Non-pigmented ciliary epithelial cell (primary cell): ENCODE data around the gene PGK1.
"Not testable (repeated sequence)": the region's sequence is repeated elsewhere in the genome, so short reads cannot be mapped to it uniquely, and the experiment has no call there.

Source experiments
- DNase-seq: peaks from one replicate; pipeline ENCODE4 v3.0.0-alpha.2; 2010; ENCODE audit warnings: low read depth

The PGK1 gene

DNA sequence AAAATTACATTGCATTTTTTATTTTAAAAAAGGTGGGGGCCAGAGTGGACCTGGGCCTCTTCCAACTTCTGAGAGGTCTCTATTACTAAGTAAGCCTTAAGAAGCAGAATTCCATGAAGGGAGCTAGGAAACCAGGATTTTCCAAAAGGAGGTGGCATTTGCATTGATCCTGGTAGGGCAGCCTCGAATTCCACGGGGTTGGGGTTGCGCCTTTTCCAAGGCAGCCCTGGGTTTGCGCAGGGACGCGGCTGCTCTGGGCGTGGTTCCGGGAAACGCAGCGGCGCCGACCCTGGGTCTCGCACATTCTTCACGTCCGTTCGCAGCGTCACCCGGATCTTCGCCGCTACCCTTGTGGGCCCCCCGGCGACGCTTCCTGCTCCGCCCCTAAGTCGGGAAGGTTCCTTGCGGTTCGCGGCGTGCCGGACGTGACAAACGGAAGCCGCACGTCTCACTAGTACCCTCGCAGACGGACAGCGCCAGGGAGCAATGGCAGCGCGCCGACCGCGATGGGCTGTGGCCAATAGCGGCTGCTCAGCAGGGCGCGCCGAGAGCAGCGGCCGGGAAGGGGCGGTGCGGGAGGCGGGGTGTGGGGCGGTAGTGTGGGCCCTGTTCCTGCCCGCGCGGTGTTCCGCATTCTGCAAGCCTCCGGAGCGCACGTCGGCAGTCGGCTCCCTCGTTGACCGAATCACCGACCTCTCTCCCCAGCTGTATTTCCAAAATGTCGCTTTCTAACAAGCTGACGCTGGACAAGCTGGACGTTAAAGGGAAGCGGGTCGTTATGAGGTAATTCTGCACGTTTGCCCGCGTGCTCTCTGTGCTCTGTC, at the start of gene PGK1:
Gene PGK1 (plus strand): TSS at position 626 of the 824 bp plus-strand sequence. CDS start 93 bp downstream, at position 719.
- DNase-seq = peak; percentile 82

DNA sequence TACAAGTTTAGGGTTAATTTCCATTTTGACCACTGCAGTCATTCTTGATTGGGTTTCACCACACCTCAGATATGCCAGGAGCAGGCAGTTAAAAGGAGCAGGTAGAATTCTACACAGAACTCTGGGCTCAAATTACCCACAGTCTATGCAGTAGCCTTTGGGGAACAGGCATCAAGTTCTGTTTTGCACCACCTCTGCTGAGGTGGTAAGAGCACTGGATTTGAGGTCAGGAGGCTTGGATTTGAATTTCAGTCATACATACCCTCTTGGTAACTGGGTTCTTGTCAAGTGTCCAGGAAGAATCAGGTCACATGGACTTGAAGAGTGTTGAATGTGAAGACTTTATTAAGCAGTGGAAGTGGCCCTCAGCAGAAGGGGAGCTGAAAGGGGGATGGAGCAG, 40.4 kb upstream of the PGK1 start:
- no peak for DNase-seq

DNA sequence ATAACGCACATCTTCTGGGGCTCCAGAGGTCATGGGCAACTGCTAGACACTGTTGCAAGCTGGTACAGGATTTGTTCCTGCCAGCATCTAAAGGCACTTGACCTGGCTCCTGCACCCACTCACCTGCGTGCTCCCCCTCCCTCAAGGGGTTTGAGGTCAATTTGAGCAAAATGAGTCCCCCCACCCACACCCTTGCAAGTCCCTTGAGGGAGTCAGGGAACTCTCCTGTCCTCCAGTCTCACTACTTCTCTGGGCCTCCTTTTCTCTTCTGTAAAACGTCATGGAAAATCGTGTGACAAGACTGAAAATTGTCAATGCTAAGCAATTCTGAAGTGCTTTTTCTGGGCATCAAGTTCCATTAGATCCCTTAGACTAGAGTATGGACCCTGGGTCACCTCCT, 39.9 kb upstream of the PGK1 start:
- DNase-seq = no peak

DNA sequence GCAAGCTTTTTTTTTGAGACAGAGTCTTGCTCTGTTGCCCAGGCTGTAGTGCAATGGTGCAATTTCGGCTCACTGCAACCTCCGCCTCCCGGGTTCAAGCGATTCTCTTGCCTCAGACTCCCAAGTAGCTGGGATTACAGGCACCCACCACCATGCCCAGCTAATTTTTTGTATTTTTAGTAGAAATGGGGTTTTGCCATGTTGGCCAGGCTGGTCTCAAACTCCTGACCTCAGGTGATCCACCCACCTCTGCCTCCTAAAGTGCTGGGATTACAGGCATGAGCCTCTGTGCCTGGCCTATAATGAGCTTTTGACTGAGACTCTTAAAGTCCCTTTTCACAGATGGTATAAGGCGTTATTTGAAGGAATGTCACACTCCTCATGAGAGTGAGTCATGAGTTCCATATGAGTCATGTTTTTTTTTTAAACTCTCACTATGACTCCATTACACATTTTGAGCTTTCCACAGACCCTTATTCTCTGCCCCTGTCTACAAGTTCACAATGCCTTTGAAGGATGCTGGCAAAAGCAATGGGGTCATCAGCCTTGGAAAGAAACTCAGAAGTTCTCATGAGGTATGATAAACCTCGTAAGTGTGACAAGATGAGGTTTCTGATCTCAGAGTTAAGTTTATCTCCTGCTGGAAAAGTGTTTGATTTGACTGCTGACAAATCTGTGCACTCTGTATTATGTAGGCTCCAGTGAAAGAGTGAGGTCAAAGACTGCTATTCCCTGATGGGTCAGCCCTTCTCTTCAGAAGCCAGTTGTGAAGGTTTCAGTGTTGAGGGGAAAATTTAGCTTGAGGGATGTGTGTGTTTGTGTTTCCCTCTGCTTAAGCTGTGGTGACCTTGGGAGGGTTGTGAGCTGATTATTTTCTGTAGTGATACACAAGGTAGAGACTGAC, 39.1 kb upstream of the PGK1 start:
- DNase-seq = not testable (repeated sequence)

DNA sequence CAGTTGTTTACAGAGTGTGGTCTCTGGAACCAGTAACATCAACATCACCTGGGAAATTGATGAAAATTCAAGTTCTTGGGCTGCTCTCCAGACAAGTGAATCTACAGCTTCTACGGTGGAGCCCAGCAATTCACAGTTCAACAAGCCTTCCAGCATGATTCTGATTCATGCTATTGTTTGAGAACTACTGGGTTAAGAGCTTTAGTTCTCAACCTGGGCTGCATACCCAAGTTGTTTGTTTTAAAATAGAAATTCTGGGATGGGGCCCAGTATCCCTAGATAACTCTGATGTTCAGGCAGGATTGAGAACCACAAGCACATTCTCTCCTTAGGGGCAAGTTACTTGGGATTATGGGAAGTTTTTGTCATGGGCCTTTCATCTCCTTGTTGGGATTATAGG, 37.9 kb upstream of the PGK1 start:
- DNase-seq = no peak

DNA sequence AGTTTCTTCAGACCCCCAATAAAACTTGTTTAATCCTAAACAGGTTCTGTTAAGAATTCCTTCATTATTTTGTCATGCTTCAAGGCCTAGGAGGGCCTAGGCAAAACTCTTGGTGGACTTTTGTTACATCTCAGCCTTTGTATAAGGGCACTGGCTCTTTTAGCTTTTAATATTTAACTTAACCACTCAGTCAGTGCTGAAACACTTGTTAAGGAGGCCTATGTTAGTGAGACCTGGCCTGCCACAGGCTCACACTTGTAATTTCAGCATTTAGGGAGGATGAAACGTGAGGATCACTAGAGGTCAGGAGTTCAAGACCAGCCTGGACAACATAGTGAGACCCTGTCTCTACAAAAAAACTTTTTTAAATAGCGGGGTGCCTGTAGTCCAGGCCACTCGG, 32.7 kb upstream of the PGK1 start:
- DNase-seq = no peak

DNA sequence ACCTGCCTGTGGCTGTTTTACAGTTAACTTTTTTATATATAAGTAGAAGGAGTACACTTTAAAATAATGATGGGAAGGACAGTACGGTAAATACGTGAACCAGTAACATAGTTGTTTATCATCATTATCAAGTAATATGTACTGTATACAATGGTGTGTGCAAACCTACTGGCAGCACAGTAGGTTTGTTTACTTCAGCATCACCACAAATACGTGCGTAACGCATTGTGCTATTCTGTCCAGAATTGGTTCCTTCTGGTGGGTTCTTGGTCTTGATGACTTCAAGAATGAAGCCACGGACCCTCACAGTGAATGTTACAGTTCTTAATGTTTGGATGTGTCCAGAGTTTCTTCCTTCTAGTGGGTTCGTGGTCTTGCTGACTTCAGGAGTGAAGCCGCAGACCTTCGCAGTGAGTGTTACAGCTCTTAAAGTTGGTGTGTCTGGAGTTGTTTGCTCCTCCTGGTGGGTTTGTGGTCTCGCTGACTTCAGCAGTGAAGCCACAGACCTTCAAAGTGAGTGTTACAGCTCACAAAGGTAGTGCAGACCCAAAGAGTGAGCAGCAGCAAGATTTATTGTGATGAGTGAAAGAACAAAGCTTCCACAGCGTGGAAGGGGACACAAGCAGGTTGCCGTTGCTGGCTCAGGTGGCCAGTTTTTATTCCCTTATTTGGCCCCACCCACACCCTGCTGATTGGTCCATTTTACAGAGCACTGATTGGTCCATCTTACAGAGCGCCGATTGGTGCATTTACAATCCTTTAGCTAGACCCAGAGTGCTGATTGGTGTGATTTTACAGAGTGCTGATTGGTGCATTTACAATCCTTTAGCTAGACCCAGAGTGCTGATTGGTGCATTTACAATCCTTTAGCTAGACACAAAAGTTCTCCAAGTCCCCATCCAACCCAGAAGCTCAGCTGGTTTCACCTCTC, 30.6 kb upstream of the PGK1 start:
- not testable (repeated sequence) for DNase-seq

DNA sequence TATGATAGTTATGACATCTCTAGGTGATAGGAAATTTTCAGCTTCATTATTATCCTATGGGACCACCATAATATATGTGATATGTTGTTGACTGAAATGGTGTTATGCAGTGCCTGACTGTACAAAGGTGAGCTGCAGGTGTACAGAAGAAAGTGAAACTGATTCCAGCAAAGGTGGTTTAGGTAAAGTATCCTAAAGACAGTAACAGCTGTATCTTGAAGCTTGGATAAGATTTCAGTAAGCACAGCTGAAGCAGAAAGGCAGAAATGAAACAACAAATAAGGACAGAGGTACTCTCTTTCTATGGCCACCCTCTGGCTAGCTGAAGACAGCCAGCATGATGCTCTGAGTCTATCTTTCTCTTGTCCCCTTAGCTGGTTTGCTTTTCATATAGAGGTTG, 30.0 kb upstream of the PGK1 start:
- DNase-seq = no peak

DNA sequence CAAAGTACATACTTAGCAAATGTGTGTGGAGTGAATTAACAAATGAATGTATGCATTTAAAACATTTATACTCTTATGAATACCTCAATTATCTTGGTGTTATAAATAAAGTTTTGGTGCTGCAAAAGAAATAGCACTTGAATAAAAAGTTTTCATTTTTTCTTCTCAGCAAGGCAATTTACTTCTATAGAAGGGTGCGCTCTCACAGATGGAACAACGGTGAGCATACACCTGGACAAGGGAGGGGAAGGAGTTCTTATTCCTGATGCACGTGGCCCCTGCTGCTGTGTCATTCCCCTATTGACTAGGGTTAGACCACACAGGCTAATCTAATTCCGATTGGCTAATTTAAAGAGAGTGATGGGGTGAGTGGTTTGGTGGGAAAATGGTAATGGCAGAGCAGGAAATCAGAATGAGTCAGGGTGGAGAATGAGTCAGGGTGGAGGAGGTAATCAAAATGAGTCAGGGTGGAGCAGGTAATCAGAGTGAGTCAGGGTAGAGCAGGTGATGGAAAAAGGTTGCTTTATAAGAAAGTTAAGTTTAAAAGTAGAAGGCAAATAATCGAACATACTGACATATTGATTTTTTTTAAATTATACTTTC, 28.2 kb upstream of the PGK1 start:
- no peak for DNase-seq

DNA sequence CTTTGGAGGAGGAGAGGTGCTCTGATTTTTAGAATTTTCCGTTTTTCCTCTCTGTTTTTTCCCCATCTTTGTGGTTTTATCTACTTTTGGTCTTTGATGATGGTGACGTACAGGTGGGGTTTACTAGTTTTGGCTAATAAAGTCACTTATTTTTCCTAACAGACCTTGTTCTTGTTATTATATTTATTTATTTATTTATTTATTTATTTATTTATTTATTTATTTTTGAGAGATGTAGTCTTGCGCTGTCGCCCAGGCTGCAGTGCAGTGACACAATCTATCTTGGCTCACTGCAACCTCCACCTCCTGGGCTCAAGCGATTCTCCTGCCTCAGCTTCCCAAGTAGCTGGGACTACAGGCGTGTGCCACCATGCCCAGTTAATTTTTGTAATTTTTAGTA, 22.6 kb upstream of the PGK1 start:
- DNase-seq = not testable (repeated sequence)

DNA sequence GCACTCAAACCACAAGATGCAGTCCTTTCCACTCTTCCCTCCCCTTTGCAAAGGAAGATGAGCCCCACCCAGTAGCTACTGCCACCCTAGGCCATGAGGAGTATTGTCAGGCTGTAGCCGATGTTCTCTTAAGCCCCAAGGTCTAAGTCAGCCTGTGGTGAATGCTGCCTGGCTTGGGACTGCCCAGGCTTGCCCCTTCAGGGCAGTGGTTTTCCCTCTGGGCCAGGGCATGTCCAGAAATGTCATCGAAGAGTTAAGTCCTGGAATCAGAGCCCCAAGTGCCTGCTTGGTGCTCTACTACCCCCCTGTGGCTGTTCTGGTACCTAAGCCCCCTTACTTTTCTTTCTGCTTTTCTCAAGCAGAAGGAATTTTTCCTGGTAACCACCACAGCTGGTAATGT, 11.8 kb upstream of the PGK1 start:
- no peak for DNase-seq

DNA sequence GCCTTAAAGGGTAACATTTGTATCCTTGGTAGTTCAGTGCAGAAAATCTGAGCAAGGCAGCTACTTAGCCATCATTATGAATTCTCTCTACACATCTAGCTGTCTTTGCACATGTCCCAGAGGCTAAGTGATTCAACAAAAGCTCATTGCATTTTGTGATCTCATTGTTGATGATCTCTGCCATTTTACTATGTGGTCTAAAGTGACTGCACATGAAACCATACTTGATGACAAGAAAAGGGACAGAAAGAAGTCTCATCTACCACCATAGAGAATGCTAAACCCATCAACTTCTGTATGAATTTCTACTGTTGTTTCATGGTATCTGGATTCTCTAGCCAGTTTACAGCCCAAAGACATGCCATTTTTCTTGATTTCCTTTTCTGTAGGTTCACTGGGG, 5.9 kb upstream of the PGK1 start:
- no peak for DNase-seq

DNA sequence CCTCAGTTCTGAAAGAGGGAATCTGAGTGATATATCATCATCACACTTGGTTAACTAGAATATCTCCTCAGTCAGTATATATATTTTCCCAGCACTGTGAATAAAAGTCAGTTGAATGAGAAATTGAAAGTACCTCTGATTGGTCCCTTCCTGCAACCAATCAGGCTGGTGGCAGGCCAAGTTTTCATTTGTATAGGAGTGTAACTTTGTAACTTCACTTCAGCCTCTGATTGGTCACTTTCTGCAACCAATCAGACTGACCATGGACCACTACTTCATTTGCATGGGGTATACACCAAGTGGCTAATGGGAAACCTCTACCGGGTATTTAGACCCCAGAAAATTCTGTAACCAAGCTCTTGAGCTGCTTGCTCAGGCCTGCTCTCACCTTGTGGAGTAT, 2.0 kb upstream of the PGK1 start:
- no peak for DNase-seq

DNA sequence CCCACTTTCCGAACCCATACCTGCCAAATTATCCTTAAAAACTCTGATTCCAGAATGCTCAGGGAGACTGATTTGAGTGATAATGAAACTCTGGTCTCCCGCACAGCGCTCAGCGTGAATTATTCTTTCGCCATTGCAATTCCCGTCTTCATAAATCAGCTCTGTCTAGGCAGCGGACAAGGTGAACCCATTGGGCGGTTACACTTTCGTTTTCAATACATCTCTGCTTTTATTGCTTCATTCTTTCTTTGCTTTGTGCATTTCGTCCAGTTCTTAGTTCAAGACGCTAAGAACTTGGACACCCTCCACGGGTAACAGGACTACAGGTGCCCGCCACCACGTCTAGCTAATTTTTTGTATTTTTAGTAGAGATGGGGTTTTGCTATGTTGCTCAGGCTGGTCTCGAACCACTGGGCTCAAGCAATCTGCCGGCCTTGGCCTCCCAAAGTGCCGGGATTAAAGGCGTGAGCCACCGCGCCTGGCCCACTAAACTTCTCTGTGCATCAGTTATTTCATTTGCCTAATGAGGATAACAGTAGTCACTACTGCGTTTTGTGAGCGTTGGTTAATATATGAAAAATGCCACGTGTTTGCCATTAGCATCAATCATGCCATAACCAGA, 936 bp upstream of the PGK1 start:
- no peak for DNase-seq

DNA sequence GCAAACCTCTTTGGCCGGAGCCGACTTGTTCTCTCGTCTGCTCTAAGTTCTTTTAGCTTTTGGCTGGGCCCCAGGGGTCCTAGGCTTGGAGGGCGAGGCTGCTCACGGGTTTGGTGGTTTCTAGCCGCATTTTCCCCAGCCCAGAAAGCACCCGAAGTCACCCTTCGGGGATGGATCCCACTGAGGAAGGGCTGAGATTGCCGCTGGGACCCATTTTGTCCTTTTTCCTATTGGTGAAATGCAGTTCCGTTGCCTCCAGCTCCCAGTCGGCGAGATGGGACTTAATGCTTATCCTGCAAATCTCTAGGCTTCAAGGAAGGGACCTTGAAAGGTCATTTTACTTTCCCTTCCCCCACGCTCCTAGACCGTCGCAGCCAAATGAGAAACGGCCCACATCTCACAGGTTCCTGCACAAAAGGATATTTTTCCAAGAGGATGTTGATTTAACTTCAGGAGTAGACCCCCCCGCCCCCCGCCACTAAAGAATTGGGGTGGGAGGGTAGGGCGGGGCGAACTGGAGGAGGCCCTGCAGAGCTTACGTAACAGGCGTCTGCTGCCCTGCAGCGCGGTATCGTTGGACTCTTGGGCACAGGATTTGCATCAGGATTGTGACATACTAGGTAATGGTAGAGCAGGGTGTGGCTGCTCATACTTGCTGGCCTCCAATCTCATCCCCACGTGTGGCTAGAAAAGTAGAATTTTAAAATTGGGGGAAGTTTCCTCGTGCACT, 564 bp downstream of the PGK1 start:
- DNase-seq = no peak

DNA sequence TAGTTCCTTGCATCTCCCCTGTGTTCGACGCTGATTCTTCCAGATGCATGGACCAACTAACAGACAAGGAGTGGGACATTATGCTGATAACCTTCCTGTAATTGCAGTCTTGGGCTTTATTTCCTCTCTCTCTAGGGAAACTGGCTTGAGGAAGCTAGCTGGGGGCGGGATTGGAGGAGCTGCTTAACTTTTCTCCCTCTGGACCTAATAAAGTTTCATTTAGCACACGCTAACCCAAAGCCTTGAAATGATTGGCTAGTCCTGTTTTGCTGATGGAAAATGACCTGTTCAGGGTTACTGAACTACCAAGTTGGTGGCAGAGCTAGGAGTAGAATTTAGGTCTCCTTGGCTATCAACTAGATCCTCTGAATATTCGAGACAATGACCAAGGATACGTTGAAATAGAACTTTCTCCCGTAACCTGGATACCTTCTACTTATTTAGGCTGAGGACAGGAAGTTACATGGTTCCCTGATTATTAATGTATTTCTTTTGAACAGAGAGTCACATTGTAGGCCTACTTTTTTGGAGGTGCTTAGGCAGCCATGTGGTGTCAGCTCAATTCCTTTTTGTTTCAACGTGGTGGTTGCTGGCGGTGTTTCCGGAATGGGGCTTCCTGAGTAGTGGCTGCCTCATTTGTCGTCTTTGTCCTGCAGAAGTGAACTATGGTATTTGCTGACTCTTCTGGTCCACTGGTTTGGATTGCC, 2.0 kb downstream of the PGK1 start:
- DNase-seq = no peak

DNA sequence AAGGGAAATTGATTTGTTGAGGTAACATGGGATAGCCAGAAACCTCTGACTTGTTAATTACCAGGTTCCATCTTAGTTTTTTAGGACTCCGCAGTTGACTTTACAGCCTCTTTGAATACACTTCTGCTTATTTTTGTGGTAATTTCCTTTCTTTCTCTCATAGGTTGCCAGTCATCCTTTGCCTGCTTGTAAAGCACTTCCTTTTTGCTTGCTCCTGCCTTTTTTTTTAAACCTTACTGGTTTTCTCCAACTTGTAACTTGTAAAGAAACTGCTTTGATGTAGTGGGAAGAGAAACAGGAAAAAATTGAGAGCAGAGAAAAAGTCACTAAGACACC, 2.6 kb downstream of the PGK1 start:
- no peak for DNase-seq

DNA sequence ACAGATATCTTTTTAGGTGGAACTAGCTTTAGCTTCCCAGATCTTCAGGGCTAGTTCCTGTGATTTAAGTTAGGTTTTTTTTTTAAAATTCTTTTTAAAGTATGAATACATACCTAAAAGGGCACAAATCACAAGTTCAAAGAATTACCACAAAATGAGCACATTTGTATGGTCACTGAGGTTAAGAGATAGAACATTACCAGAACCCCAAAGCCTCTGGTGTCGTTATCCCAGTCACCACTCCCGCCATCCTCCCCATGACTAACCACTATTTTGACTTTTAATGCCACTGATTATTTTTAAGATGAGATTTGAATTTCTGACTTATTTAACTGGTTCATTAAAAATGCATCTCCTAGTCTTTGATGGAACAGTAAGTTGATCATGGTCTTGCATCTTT, 5.4 kb downstream of the PGK1 start:
- no peak for DNase-seq

DNA sequence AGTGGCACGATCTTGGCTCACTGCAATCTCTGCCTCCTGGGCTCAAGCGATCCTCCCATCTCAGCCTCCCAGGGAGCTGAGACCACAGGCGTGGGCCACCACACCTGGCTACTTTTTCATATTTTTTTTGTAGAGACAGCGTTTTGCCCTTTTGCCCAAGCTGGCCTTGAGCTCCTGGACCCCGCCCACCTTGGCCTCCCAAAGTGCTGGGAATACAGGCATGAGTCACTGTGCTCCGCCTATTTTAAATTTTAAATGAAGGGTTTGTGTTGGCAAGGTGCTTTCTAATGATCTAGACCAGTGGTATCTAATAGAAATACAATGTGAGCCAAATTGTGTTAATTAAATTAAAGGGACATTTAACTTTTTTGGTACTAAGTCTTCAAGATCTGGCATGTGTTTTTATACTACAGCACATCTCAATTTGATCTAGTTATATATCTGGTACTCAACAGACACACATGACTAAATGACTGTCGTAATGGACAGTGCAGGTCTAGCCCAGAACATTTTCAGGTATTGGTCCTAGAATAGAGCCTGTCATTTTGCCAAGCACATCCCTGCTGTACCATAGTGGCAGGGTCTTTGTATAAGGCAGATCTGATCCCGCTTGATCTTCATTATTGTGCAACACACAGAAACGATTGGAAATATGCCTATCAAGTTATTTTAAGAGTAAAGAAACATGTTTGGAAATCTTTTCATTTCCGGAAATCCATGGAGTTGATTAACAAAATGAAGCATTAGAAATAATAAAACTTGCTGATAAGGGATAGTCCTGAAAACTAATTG, 7.3 kb downstream of the PGK1 start:
- DNase-seq = no peak
